Ectodermal cell (in vitro differentiated cells): ENCODE results near the gene SLC22A3. TPM values are rescaled to one million over a fixed set of nuclear protein-coding genes. Genes with fewer than 3 reads are reported as not detected.
"Not testable (repeated sequence)": the region's sequence is repeated elsewhere in the genome, so short reads cannot be mapped to it uniquely, and the experiment has no call there.

Experiments used
- H3K27ac ChIP-seq: 2 replicates; pipeline ENCODE4 v1.7.0; 2013; ENCODE audit warnings: mild to moderate bottlenecking, low read depth, low read length; ENCODE audit not compliant: insufficient read depth, poor library complexity, severe bottlenecking
- H3K27me3 ChIP-seq: 2 replicates; pipeline ENCODE4 v1.7.0; 2013; ENCODE audit warnings: mild to moderate bottlenecking, low read length; ENCODE audit not compliant: insufficient read depth, control insufficient read depth, poor library complexity, severe bottlenecking
- H3K36me3 ChIP-seq: one replicate; pipeline ENCODE4 v1.7.0; 2013; ENCODE audit warnings: low read length; ENCODE audit not compliant: control insufficient read depth, insufficient read depth
- H3K4me1 ChIP-seq: one replicate; pipeline ENCODE4 v1.7.0; 2013; ENCODE audit warnings: low read length; ENCODE audit not compliant: control insufficient read depth, insufficient read depth
- H3K4me3 ChIP-seq: 2 replicates; pipeline ENCODE4 v1.7.0; 2013; ENCODE audit warnings: low read depth, low read length, control low read depth; ENCODE audit not compliant: insufficient read depth
- H3K9me3 ChIP-seq: 2 replicates; pipeline ENCODE4 v1.7.0; 2013; ENCODE audit warnings: mild to moderate bottlenecking, low read length, moderate library complexity; ENCODE audit not compliant: control insufficient read depth
- WGBS, 2 experiments: methylation state at CpG; one replicate each; pipeline ENCODE4 v1.1.7; 2013; ENCODE audit warnings: missing lambda C conversion rate in 2 of 2; 5-methylcytosine and 5-hydroxymethylcytosine counted together
- polyA plus RNA-seq, 4 experiments: library from polyadenylated mRNA; stranded (reverse); fragments of 50-300 nt; gene quantifications; one replicate each; pipeline ENCODE4 v1.2.3, GENCODE V29; 2013

SLC22A3 gene, protein sequence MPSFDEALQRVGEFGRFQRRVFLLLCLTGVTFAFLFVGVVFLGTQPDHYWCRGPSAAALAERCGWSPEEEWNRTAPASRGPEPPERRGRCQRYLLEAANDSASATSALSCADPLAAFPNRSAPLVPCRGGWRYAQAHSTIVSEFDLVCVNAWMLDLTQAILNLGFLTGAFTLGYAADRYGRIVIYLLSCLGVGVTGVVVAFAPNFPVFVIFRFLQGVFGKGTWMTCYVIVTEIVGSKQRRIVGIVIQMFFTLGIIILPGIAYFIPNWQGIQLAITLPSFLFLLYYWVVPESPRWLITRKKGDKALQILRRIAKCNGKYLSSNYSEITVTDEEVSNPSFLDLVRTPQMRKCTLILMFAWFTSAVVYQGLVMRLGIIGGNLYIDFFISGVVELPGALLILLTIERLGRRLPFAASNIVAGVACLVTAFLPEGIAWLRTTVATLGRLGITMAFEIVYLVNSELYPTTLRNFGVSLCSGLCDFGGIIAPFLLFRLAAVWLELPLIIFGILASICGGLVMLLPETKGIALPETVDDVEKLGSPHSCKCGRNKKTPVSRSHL
- polyA plus RNA-seq (2013, experiment 1 of 4), result not detected
- 0.05 TPM for polyA plus RNA-seq (2013, experiment 2 of 4)
- polyA plus RNA-seq (2013, experiment 3 of 4), result 0.16 TPM
- 0.20 TPM for polyA plus RNA-seq (2013, experiment 4 of 4)

DNA sequence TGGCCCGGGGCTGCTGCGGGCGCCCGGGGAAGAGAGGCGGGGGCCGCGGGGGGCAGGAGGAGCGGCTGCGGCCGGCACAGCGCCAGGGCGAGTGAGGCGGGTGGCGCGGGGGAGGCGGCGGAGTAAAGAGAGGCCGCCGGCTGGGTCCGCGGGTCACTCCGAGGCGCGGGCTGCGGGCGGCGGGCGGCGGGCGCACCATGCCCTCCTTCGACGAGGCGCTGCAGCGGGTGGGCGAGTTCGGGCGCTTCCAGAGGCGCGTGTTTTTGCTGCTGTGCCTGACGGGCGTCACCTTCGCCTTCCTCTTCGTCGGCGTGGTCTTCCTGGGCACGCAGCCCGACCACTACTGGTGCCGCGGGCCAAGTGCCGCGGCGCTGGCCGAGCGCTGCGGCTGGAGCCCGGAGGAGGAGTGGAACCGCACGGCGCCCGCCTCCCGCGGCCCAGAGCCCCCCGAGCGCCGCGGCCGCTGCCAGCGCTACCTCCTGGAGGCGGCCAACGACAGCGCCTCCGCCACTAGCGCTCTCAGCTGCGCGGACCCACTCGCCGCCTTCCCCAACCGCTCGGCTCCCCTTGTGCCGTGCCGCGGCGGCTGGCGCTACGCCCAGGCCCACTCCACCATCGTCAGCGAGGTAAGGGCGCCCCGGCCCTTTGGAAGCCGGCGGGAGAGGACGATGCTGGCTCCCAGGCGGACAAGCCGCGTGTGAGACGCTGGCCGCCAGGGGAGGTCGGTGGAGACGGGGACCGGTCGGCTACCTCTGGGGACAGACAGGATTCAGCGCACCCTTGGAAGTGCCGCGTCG is at the start of gene SLC22A3:
SLC22A3 (plus strand) TSS at position 156 of the 797 bp plus-strand sequence; CDS start at position 198, 42 bp downstream.
- Histone ChIP-seq H3K9me3 (no peaks in the 10 kb centered on the region), H3K27me3 (peaks cover 60% of the 10 kb centered on the region), H3K4me3 (peak within 1 kb of the TSS; percentile 42), H3K4me1 (peaks cover 5% of the 10 kb centered on the region), H3K36me3 (no peaks in the 10 kb centered on the region), H3K27ac (no peak within 1 kb of the TSS)
- 0 to 1% methylated on average over 105 of the region's 105 CpGs for WGBS, 2 experiments

DNA sequence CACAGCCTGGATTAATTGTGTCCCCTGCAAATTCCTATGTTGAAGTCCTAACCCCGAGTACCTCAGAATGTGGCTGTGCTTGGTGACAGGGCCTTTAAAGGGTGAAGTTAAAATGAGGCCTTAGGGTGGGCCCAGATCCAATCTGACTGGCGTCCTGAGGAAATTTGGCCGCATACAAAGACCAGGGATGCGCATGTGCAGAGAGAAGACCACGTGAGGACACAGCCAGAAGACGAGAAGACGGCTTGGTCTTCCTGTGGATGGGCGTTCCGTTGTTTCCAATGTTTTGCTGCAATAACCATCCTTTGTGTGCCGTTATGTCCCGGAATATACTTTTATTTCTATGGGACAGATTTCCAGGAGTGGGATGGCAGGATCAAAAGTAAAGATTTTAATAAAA is 48.6 kb upstream of the SLC22A3 start:
- no peak overlapping the region for H3K27ac ChIP-seq
- H3K36me3 ChIP-seq, result no peaks in the 10 kb centered on the region
- no peaks in the 10 kb centered on the region for H3K4me1 ChIP-seq
- H3K27me3 ChIP-seq, result no peaks in the 10 kb centered on the region
- no peak overlapping the region for H3K4me3 ChIP-seq
- WGBS, 2 experiments, result 97 to 98% methylated on average over 11 of the region's 11 CpGs
- no peaks in the 10 kb centered on the region for H3K9me3 ChIP-seq

DNA sequence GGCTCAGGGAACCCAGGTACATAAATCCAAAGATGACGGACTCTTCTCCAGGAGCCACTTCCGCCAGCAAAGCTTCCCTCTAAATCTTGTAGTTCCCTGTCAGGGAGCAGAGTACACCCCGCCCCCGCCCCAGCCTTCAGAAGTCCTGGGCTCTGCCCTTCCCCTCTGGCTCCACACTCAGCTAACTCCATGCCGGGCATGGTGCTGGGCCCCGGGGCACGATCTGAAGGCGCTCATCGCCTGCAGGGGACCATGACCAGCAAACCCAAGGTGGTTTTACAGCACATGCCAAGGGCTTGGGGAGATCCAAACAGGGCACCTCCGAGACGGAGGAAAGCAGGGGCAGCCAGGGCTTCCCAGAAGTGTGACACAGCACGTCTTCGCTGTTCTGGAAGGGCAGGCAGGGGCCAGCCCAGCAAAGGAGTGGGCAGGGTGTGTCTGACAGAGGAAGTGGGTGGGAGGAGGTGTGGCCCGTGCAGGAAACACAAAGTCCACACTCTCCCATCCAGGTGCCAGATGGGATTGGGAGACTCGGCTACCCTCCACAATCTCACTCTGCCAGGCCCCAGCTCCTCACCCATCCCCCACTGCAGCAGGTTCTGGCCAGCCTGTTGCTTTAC is 48.0 kb upstream of the SLC22A3 start:
- Histone ChIP-seq H3K9me3 (no peaks in the 10 kb centered on the region), H3K27ac (no peak overlapping the region), H3K36me3 (no peaks in the 10 kb centered on the region), H3K4me3 (no peak overlapping the region), H3K4me1 (no peaks in the 10 kb centered on the region), H3K27me3 (no peaks in the 10 kb centered on the region)
- 79 to 81% methylated on average over 15 of the region's 15 CpGs for WGBS, 2 experiments

DNA sequence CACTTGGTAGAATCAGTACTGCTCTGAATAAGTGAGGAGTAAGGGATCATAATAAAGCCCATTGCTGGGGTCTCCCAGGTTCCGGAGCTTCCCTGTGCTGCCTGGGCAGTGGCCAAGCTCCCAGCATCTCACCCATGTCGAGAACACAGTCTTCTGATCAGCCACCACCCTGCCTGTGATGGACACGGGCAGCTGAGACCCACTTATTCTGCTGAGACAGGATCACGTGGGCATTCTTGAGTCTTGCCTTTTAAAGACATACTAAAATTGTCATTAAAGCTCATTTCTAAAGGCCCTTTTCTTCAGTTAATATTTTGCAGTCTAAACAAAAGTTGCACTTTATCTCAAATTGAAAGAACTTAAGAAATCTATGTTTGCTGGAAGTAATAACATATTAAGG is 46.8 kb upstream of the SLC22A3 start:
- no peaks in the 10 kb centered on the region for H3K36me3 ChIP-seq
- no peaks in the 10 kb centered on the region for H3K27me3 ChIP-seq
- H3K4me1 ChIP-seq, result no peaks in the 10 kb centered on the region
- no peak overlapping the region for H3K27ac ChIP-seq
- 94% methylated on average over 4 of the region's 4 CpGs for WGBS, 2 experiments
- H3K9me3 ChIP-seq, result no peaks in the 10 kb centered on the region
- H3K4me3 ChIP-seq, result no peak overlapping the region

DNA sequence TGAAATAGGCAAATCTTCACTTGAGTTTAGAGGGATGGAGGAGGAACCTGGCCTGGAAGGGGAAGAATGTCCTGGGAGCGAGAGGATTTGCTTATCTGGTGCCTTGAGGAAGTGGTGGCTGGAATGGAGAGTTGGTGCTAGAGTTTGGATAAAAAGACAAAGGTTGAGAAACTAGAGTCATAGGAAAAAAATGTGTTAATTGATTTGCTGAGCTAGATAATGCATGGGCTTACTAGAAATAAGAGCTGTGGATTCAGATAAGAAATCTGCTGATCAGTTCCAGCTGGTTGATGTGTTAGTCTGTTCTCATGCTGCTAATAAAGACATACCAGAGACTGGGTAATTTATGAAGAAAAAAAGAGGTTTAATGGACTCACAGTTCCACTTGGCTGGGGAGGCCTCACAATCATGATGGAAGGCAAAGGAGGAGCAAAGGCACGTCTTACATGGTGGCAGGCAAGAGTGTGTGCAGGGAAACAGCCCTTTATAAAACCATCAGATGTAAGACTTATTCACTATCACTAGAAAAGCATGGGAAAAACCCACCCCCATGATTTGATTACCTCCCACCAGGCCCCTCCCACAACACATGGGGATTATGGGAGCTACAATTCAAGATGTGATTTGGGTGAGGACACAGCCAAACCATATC is 45.6 kb upstream of the SLC22A3 start:
- not testable (repeated sequence) for H3K27me3 ChIP-seq, H3K4me3 ChIP-seq, H3K9me3 ChIP-seq, H3K4me1 ChIP-seq, H3K27ac ChIP-seq, H3K36me3 ChIP-seq
- WGBS, 2 experiments, result 93 to 95% methylated on average over 2 of the region's 2 CpGs

DNA sequence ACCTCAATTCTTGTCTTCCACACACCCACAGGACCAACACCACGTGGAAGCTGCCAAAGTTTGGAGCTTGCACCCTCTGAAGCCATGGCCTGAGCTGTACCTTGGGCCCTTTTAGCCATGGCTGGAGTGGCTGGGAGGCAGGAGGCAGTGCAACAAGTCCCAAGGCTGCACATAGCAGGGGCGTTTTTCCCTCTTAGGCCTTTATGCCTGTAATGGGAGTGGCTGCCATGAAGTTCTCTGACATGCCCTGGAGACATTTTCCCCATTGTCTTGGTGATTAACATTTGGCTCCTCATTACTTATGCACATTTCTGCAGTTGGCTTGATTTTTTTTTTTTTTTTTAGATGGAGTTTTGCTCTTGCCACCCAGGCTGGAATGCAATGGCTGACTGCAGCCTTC is 44.4 kb upstream of the SLC22A3 start:
- H3K36me3 ChIP-seq, result no peaks in the 10 kb centered on the region
- H3K4me3 ChIP-seq, result no peak overlapping the region
- H3K27me3 ChIP-seq, result no peaks in the 10 kb centered on the region
- no peak overlapping the region for H3K27ac ChIP-seq
- H3K9me3 ChIP-seq, result no peaks in the 10 kb centered on the region
- 81 to 91% methylated on average over 2 of the region's 2 CpGs for WGBS, 2 experiments
- H3K4me1 ChIP-seq, result no peaks in the 10 kb centered on the region

DNA sequence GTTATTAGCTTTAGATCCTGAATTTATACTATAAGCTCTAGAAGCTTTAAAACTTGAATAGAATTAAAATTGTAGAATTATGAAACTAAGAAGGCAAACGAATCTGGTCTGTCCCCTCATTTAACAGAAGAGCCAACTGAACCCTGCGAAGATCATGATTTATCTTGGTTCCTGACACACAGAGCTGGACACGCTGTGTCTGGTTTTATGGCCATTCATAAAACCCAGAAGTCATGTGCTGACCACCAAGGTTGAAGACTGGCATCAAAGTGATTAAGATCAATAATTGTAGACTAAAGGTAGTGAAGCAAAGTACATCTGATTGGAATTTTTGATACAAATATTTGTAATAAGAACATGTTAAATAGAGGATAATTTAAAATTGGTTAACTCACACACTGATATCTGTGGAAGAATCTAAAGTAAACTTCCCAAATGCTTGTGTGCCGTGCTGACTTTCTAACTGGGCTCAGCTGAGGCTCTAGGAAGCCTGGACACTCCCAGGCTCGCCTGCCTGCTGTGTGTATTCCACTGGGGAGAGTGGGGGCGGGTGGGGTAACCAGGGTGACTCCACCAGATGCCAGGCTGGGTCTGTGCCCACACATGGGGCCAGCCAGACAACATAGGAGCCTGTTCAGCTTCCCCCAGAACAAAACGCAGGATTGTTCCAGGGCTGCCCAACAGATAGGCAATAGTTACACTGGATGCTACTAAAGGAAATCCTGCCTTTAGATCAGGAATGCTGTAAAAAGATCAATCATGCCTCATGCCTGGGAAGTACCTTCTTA is 42.1 kb upstream of the SLC22A3 start:
- 83 to 84% methylated on average over 7 of the region's 7 CpGs for WGBS, 2 experiments
- Histone ChIP-seq H3K4me3 (no peak overlapping the region), H3K4me1 (no peaks in the 10 kb centered on the region), H3K36me3 (no peaks in the 10 kb centered on the region), H3K9me3 (no peaks in the 10 kb centered on the region), H3K27ac (no peak overlapping the region), H3K27me3 (no peaks in the 10 kb centered on the region)

DNA sequence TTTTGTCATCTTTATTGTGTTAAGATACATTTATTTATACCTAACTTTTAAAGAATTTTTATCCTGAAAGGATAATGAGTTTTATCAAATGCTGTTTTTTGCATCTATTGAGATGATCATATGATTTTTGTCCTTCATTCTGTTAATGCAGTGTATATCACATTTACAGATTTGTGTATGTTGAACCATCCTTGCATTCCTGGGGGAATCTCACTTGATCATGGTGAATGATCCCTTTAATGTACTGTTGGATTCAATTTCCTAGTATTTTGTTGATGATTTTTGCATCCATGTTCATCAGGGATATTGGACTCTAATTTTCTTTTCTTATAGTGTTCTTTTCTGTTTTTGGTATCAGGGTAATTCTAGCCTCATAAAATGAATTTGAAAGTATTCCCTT is 38.5 kb upstream of the SLC22A3 start:
- Histone ChIP-seq H3K27ac (no peak overlapping the region), H3K4me3 (no peak overlapping the region), H3K9me3 (no peaks in the 10 kb centered on the region), H3K4me1 (no peaks in the 10 kb centered on the region), H3K36me3 (no peaks in the 10 kb centered on the region), H3K27me3 (no peaks in the 10 kb centered on the region)

DNA sequence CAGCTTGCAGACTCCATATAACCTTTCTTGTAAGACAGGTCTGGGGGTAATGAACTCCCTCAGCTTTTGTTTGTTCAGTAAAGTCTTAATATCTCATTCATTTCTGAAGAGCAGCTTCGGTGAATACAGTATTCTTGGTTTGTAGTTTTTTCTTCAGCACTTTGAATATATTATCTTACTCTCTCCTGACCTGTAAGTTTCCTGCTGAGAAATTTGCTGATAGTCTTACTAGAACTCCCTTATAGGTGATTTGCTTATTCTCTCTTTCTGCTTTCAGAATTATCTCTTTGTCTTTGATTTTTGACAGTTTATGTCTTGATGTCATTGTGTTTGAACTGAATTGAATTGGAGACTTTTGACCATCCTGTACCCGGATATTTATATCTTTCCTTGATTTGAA is 35.3 kb upstream of the SLC22A3 start:
- H3K4me3 ChIP-seq, result no peak overlapping the region
- H3K4me1 ChIP-seq, result no peaks in the 10 kb centered on the region
- H3K9me3 ChIP-seq, result no peaks in the 10 kb centered on the region
- 100% methylated on average over 1 of the region's 2 CpGs; no CpG with 5 or more reads in 1 of the 2 experiments for WGBS, 2 experiments
- H3K36me3 ChIP-seq, result no peaks in the 10 kb centered on the region
- no peaks in the 10 kb centered on the region for H3K27me3 ChIP-seq
- H3K27ac ChIP-seq, result no peak overlapping the region
